Ishikawa (cell line): ENCODE results near the gene KCNAB2.

Experiments used
- CEBPB ChIP-seq: IDR thresholded peaks from 2 replicates; pipeline ENCODE4 v1.6.1; 2012
- CREB1 ChIP-seq: IDR thresholded peaks from 2 replicates; pipeline ENCODE4 v1.6.1; 2012; ENCODE audit warnings: low read depth
- EP300 ChIP-seq: IDR thresholded peaks from 2 replicates; pipeline ENCODE4 v1.6.1; 2012; ENCODE audit warnings: borderline replicate concordance
- FOXM1 ChIP-seq: IDR thresholded peaks from 2 replicates; pipeline ENCODE4 v1.6.1; 2012; ENCODE audit warnings: low read depth, borderline replicate concordance
- MAX ChIP-seq: IDR thresholded peaks from 2 replicates; pipeline ENCODE4 v1.6.1; 2012
- NFIC ChIP-seq: IDR thresholded peaks from 2 replicates; pipeline ENCODE4 v1.6.1; 2012
- RAD21 ChIP-seq: IDR thresholded peaks from 2 replicates; pipeline ENCODE4 v1.6.1; 2012; ENCODE audit warnings: low read depth
- REST ChIP-seq: IDR thresholded peaks from 2 replicates; pipeline ENCODE4 v1.6.1; 2012; ENCODE audit warnings: low read depth, mild to moderate bottlenecking
- TAF1 ChIP-seq: IDR thresholded peaks from 2 replicates; pipeline ENCODE4 v1.6.1; 2012; ENCODE audit warnings: low read depth, mild to moderate bottlenecking
- YY1 ChIP-seq: IDR thresholded peaks from 2 replicates; pipeline ENCODE4 v1.6.1; 2012; ENCODE audit warnings: low read depth
- ZBTB7A ChIP-seq: IDR thresholded peaks from 2 replicates; pipeline ENCODE4 v1.6.1; 2012; ENCODE audit warnings: low read depth

GRCh38 chr1:6123083-6123482, 77.4 kb downstream of the KCNAB2 start:
- TF ChIP-seq MAX (no peak), YY1 (no peak), REST (no peak), CEBPB (peak; percentile 67), RAD21 (no peak), NFIC (no peak), ZBTB7A (no peak), EP300 (no peak), TAF1 (no peak), FOXM1 (no peak), CREB1 (no peak)
